ENCODE results near the gene PROSER2. TPM values are rescaled to one million over a fixed set of nuclear protein-coding genes. Genes with fewer than 3 reads are reported as not detected.

The PROSER2 gene
- polyA plus RNA-seq, 3 donors = 1.2 to 2.2 (median 2.0) TPM

GRCh38 chr10:11856089-11856488 lies 32.9 kb downstream of the PROSER2 start:
- H3K27ac Mint-ChIP-seq = no peak overlapping the region
- no peaks in the 10 kb centered on the region for H3K9me3 ChIP-seq (replicated peaks in 1 of 2; ENCODE audit: control insufficient read depth in 1 of 2, insufficient read depth in 1 of 2, low read length in 2 of 2)

GRCh38 chr10:11856678-11857077 lies 33.5 kb downstream of the PROSER2 start:
- Histone ChIP-seq H3K79me2 (ENCODE audit: insufficient read depth, low read length) (no peaks in the 10 kb centered on the region), H4K20me1 (ENCODE audit: insufficient read depth, low read length) (no peaks in the 10 kb centered on the region), H3K36me3 (replicated peaks in 1 of 2; ENCODE audit: control insufficient read depth in 1 of 2, insufficient read depth in 2 of 2, low read length in 2 of 2) (peaks cover 2 to 29% of the 10 kb centered on the region in 2 donors), H2AFZ (ENCODE audit: insufficient read depth, low read depth, low read length, poor library complexity, severe bottlenecking) (no peak overlapping the region), H3K27ac (ENCODE audit: low read depth in 1 of 2, low read length in 2 of 2) (no peak overlapping the region), H3K4me1 (ENCODE audit: control insufficient read depth in 1 of 2, insufficient read depth in 2 of 2, low read length in 2 of 2) (no peaks in the 10 kb centered on the region), H3K27me3 (ENCODE audit: control insufficient read depth in 2 of 2, insufficient read depth in 2 of 2, low read length in 2 of 2) (no peaks in the 10 kb centered on the region), H3K9me3 (replicated peaks in 1 of 2; ENCODE audit: control insufficient read depth in 1 of 2, insufficient read depth in 1 of 2, low read length in 2 of 2) (no peaks in the 10 kb centered on the region), H3K9ac (ENCODE audit: insufficient read depth, low read length, poor library complexity, severe bottlenecking) (no peak overlapping the region), H3K4me3 (replicated peaks in 1 of 3; ENCODE audit: low read depth in 2 of 3, low read length in 3 of 3) (no peak overlapping the region), H3K4me2 (replicated peaks; ENCODE audit: extremely low read depth, low read length, poor library complexity, severe bottlenecking) (no peak overlapping the region)
- Mint-ChIP-seq H3K27me3 (ENCODE audit: low read depth in 3 of 3) (no peaks in the 10 kb centered on the region), H3K9me3 (no peaks in the 10 kb centered on the region), H3K36me3 (peaks cover 24 to 52% of the 10 kb centered on the region in 2 donors), H3K4me3 (no peak overlapping the region), H3K4me1 (no peaks in the 10 kb centered on the region), H3K27ac (peak overlapping the region in 1 of 7 donors; percentile 69)
- WGBS (ENCODE audit: insufficient coverage) = 100% methylated on average over 2 of the region's 8 CpGs
- intact Hi-C loops (cut with micrococcal nuclease) = no loop called here
- TF ChIP-seq CTCF (IDR thresholded peaks at IDR 0.05) = no peak
- no peak for DNase-seq

More at GRCh38 chr10:11856089-11856488, 32.9 kb downstream of the PROSER2 start:
- Mint-ChIP-seq H3K9me3 (no peaks in the 10 kb centered on the region), H3K27me3 (ENCODE audit: low read depth in 3 of 3) (no peaks in the 10 kb centered on the region), H3K36me3 (peaks cover 21 to 48% of the 10 kb centered on the region in 2 donors), H3K4me1 (no peaks in the 10 kb centered on the region), H3K4me3 (no peak overlapping the region)
- intact Hi-C loops (cut with micrococcal nuclease) = no loop called here
- Histone ChIP-seq H2AFZ (ENCODE audit: insufficient read depth, low read depth, low read length, poor library complexity, severe bottlenecking) (no peak overlapping the region), H3K27me3 (ENCODE audit: control insufficient read depth in 2 of 2, insufficient read depth in 2 of 2, low read length in 2 of 2) (no peaks in the 10 kb centered on the region), H3K79me2 (ENCODE audit: insufficient read depth, low read length) (peaks cover 5% of the 10 kb centered on the region), H3K4me2 (replicated peaks; ENCODE audit: extremely low read depth, low read length, poor library complexity, severe bottlenecking) (no peak overlapping the region), H3K9ac (ENCODE audit: insufficient read depth, low read length, poor library complexity, severe bottlenecking) (no peak overlapping the region), H3K36me3 (replicated peaks in 1 of 2; ENCODE audit: control insufficient read depth in 1 of 2, insufficient read depth in 2 of 2, low read length in 2 of 2) (peaks cover 2 to 24% of the 10 kb centered on the region in 2 donors), H3K4me1 (ENCODE audit: control insufficient read depth in 1 of 2, insufficient read depth in 2 of 2, low read length in 2 of 2) (peaks cover 0 to under 1% of the 10 kb centered on the region in 2 donors), H3K4me3 (replicated peaks in 1 of 3; ENCODE audit: low read depth in 2 of 3, low read length in 3 of 3) (no peak overlapping the region), H4K20me1 (ENCODE audit: insufficient read depth, low read length) (no peaks in the 10 kb centered on the region), H3K27ac (ENCODE audit: low read depth in 1 of 2, low read length in 2 of 2) (no peak overlapping the region)
- 92% methylated on average over 17 of the region's 17 CpGs for whole genome bisulfite sequencing (ENCODE audit: insufficient coverage)
- DNase-seq = no peak
- no peak for TF ChIP-seq CTCF (IDR thresholded peaks at IDR 0.05)

All from CD14-positive monocyte (primary cell).